Activated gamma-delta T cell treated with Interleukin-2 at 50 U/mL for 16 hours (primary cell): Measurements from ENCODE around the gene TP53BP2.
"Not testable (repeated sequence)": the region's sequence is repeated elsewhere in the genome, so short reads cannot be mapped to it uniquely, and the experiment has no call there.

ENCODE experiments used
- DNase-seq: peaks from one replicate; pipeline ENCODE4 v3.0.0-alpha.2; 2020

TP53BP2 gene

GRCh38 chr1:223845810-223846682 lies at the start of gene TP53BP2:
TSS of gene TP53BP2 (minus strand) at chr1:223845947. CDS start at chr1:223845680, 267 bp downstream.
- DNase-seq: peak; percentile 79

- not testable (repeated sequence) for DNase-seq
Measured at GRCh38 chr1:223890494-223890893, 44.7 kb upstream of the TP53BP2 start.

- DNase-seq: not testable (repeated sequence)
Measured at GRCh38 chr1:223889319-223889718, 43.6 kb upstream of the TP53BP2 start.

GRCh38 chr1:223887747-223888418 lies 42.1 kb upstream of the TP53BP2 start:
- DNase-seq: no peak

GRCh38 chr1:223886516-223886921 lies 40.8 kb upstream of the TP53BP2 start:
- DNase-seq: no peak

- no peak for DNase-seq
Measured at GRCh38 chr1:223885614-223886013, 39.9 kb upstream of the TP53BP2 start.

GRCh38 chr1:223878598-223879325 lies 33.0 kb upstream of the TP53BP2 start:
- no peak for DNase-seq

- no peak for DNase-seq
Measured at GRCh38 chr1:223877804-223878203, 32.1 kb upstream of the TP53BP2 start.

- DNase-seq: no peak
Measured at GRCh38 chr1:223876590-223876989, 30.8 kb upstream of the TP53BP2 start.

- DNase-seq: no peak
Measured at GRCh38 chr1:223873044-223873443, 27.3 kb upstream of the TP53BP2 start.

GRCh38 chr1:223872308-223872901 lies 26.7 kb upstream of the TP53BP2 start:
- DNase-seq: no peak

GRCh38 chr1:223870617-223871574 lies 25.1 kb upstream of the TP53BP2 start:
- DNase-seq: no peak

- not testable (repeated sequence) for DNase-seq
Measured at GRCh38 chr1:223864599-223865368, 19.0 kb upstream of the TP53BP2 start.

- DNase-seq: no peak
Measured at GRCh38 chr1:223864084-223864483, 18.3 kb upstream of the TP53BP2 start.

- DNase-seq: no peak
Measured at GRCh38 chr1:223861904-223862303, 16.2 kb upstream of the TP53BP2 start.

GRCh38 chr1:223860051-223860622 lies 14.4 kb upstream of the TP53BP2 start:
- DNase-seq: no peak

- no peak for DNase-seq
Measured at GRCh38 chr1:223859058-223859457, 13.3 kb upstream of the TP53BP2 start.

- DNase-seq: no peak
Measured at GRCh38 chr1:223856386-223856785, 10.6 kb upstream of the TP53BP2 start.

- no peak for DNase-seq
Measured at GRCh38 chr1:223853748-223854147, 8.0 kb upstream of the TP53BP2 start.

GRCh38 chr1:223853275-223853674 lies 7.5 kb upstream of the TP53BP2 start:
- DNase-seq: no peak

- no peak for DNase-seq
Measured at GRCh38 chr1:223852337-223852736, 6.6 kb upstream of the TP53BP2 start.
